Mucosa of gallbladder (tissue), 1 donor: ENCODE data around the gene MYADM. TPM values are rescaled to one million over a fixed set of nuclear protein-coding genes. Genes with fewer than 3 reads are reported as not detected.
A peak's percentile ranks its signal among the peaks of the same experiment; 100 is the strongest.

Experiments
- DNase-seq: peaks from one replicate; pipeline ENCODE4 v3.0.0-alpha.2; 2020; ENCODE audit warnings: low spot score
- total RNA-seq: library from RNA; stranded (reverse); gene quantifications from one replicate; pipeline ENCODE4 v1.2.1, GENCODE V29; 2021
- donor health status: DM: no; HTN: no; CAD: no.

MYADM gene
- total RNA-seq, 1 donor from 2014 or later, result 125 TPM

- no peak for DNase-seq
These were observed 17.4 kb downstream of the MYADM start for GRCh38 chr19:53885036-53885435.

- no peak for DNase-seq
These were observed 24.8 kb downstream of the MYADM start for GRCh38 chr19:53892301-53892980.

- DNase-seq, result no peak
These were observed 25.3 kb downstream of the MYADM start for GRCh38 chr19:53892981-53893325.

GRCh38 chr19:53894707-53895106, 27.0 kb downstream of the MYADM start:
- DNase-seq, result no peak

- DNase-seq, result no peak
These were observed 29.0 kb downstream of the MYADM start for GRCh38 chr19:53896682-53897081.

GRCh38 chr19:53897459-53897858, 29.8 kb downstream of the MYADM start:
- no peak for DNase-seq

- DNase-seq, result no peak
These were observed 30.5 kb downstream of the MYADM start for GRCh38 chr19:53898166-53898565.

- no peak for DNase-seq
These were observed 31.1 kb downstream of the MYADM start for GRCh38 chr19:53898636-53899341.

GRCh38 chr19:53900191-53900860, 32.6 kb downstream of the MYADM start:
- DNase-seq, result no peak

GRCh38 chr19:53903055-53903680, 35.5 kb downstream of the MYADM start:
- DNase-seq, result peak; percentile 22

- DNase-seq, result no peak
These were observed 37.2 kb downstream of the MYADM start for GRCh38 chr19:53904909-53905308.

GRCh38 chr19:53905787-53906186, 38.1 kb downstream of the MYADM start:
- no peak for DNase-seq

- DNase-seq, result peak; percentile 22
These were observed 38.8 kb downstream of the MYADM start for GRCh38 chr19:53906211-53907192.

- no peak for DNase-seq
These were observed 39.5 kb downstream of the MYADM start for GRCh38 chr19:53907193-53907581.

GRCh38 chr19:53907690-53908089, 40.0 kb downstream of the MYADM start:
- no peak for DNase-seq

GRCh38 chr19:53908106-53908934, 40.6 kb downstream of the MYADM start:
- DNase-seq, result no peak

- no peak for DNase-seq
These were observed 41.3 kb downstream of the MYADM start, which contains the start of gene CACNG7 for GRCh38 chr19:53908935-53909415. Gene CACNG7, plus strand, starts transcription at chr19:53909278. Its CDS starts 3,554 bp downstream, at chr19:53912832.

GRCh38 chr19:53909471-53910169, 41.9 kb downstream of the MYADM start:
- no peak for DNase-seq

- DNase-seq, result no peak
These were observed 42.5 kb downstream of the MYADM start for GRCh38 chr19:53910170-53910518.

GRCh38 chr19:53912653-53913052, 45.0 kb downstream of the MYADM start:
- no peak for DNase-seq
